Bronchial epithelial cell (primary cell): ENCODE data around the gene KRTAP6-2. TPM values are rescaled to one million over a fixed set of nuclear protein-coding genes. Genes with fewer than 3 reads are reported as not detected.

ENCODE experiments used
- DNase-seq: peaks from one replicate; pipeline ENCODE4 v3.0.0-alpha.2; 2010; ENCODE audit warnings: low read depth
- FAIRE-seq: peaks from 2 replicates; lab custom pipeline; 2011; peaks lifted over from hg19 to GRCh38; lab: Jason Lieb, UNC
- H3K27me3 ChIP-seq: 2 replicates; pipeline ENCODE4 v1.5.1; 2011; ENCODE audit warnings: low read length; ENCODE audit not compliant: control insufficient read depth, insufficient read depth
- H3K36me3 ChIP-seq: 2 replicates; pipeline ENCODE4 v1.5.1; 2011; ENCODE audit warnings: low read length; ENCODE audit not compliant: control insufficient read depth, insufficient read depth
- H3K4me3 ChIP-seq: 2 replicates; pipeline ENCODE4 v1.5.1; 2011; ENCODE audit warnings: mild to moderate bottlenecking, low read depth, low read length, control low read depth
- CTCF ChIP-seq: IDR thresholded peaks from 2 replicates; pipeline ENCODE4 v1.5.1; 2011; ENCODE audit warnings: mild to moderate bottlenecking, moderate library complexity, low read length, control low read depth, inconsistent platforms; ENCODE audit not compliant: insufficient read depth, severe bottlenecking
- total RNA-seq: library from RNA; depleted of rRNA; stranded (reverse); fragments of >200 nt; gene quantifications from 2 replicates; pipeline ENCODE4 v1.2.1, GENCODE V29; 2014

Gene KRTAP6-2
- total RNA-seq, 1 donor from 2014 or later, result not detected

- FAIRE-seq, result no peak
- Histone ChIP-seq H3K27me3 (no peaks in the 10 kb centered on the region), H3K4me3 (no peak overlapping the region), H3K36me3 (no peaks in the 10 kb centered on the region)
- no peak for DNase-seq
- TF ChIP-seq CTCF, result no peak
Observed at GRCh38 chr21:30628109-30628508, 29.4 kb upstream of the KRTAP6-2 start.

- no peak for TF ChIP-seq CTCF
- no peak for FAIRE-seq
Observed at GRCh38 chr21:30625449-30626165, 26.9 kb upstream of the KRTAP6-2 start.

GRCh38 chr21:30623362-30623761 lies 24.7 kb upstream of the KRTAP6-2 start:
- Histone ChIP-seq H3K27me3 (no peaks in the 10 kb centered on the region), H3K36me3 (no peaks in the 10 kb centered on the region), H3K4me3 (no peak overlapping the region)
- DNase-seq (no peak), FAIRE-seq (no peak)
- no peak for TF ChIP-seq CTCF

More at GRCh38 chr21:30625449-30626165, 26.9 kb upstream of the KRTAP6-2 start:
- H3K36me3 ChIP-seq, result no peaks in the 10 kb centered on the region
- DNase-seq, result no peak
- H3K4me3 ChIP-seq, result no peak overlapping the region
- H3K27me3 ChIP-seq, result no peaks in the 10 kb centered on the region

GRCh38 chr21:30620522-30620921 lies 21.8 kb upstream of the KRTAP6-2 start, which contains the start of gene KRTAP20-4:
Gene KRTAP20-4, plus strand, starts transcription at chr21:30620627.
- Histone ChIP-seq H3K27me3 (no peaks in the 10 kb centered on the region), H3K36me3 (no peaks in the 10 kb centered on the region), H3K4me3 (no peak within 1 kb of the TSS)
- DNase-seq (no peak), FAIRE-seq (no peak)
- TF ChIP-seq CTCF, result no peak

GRCh38 chr21:30620080-30620479 lies 21.4 kb upstream of the KRTAP6-2 start:
- DNase-seq, result no peak
- no peaks in the 10 kb centered on the region for H3K36me3 ChIP-seq
- FAIRE-seq, result no peak
- H3K4me3 ChIP-seq, result no peak overlapping the region
- no peaks in the 10 kb centered on the region for H3K27me3 ChIP-seq
- no peak for TF ChIP-seq CTCF
